NOMO-1 treated with dmso at 0.1 percent for 144 hours (cell line): ENCODE data around the gene PRCD.
A peak's percentile ranks its signal among the peaks of the same experiment; 100 is the strongest.
"Not testable (repeated sequence)": the region's sequence is repeated elsewhere in the genome, so short reads cannot be mapped to it uniquely, and the experiment has no call there.

Experiments
- DNase-seq: peaks from one replicate; lab custom pipeline; 2025; ENCODE audit not compliant: unreplicated experiment; lab: John Stamatoyannopoulos, UW

Gene PRCD

GRCh38 chr17:76551685-76552084, 11.8 kb downstream of the PRCD start:
- no peak for DNase-seq

- no peak for DNase-seq
Observed at GRCh38 chr17:76553178-76553908, 13.5 kb downstream of the PRCD start.

GRCh38 chr17:76554131-76554530, 14.3 kb downstream of the PRCD start:
- DNase-seq = no peak

- DNase-seq = peak; percentile 45
Observed at GRCh38 chr17:76556765-76557367, 17.0 kb downstream of the PRCD start.

- peak; percentile 98 for DNase-seq
Observed at GRCh38 chr17:76557368-76558197, 17.7 kb downstream of the PRCD start.

- no peak for DNase-seq
Observed at GRCh38 chr17:76558198-76559095, 18.6 kb downstream of the PRCD start.

- DNase-seq = not testable (repeated sequence)
Observed at GRCh38 chr17:76559460-76559859, 19.6 kb downstream of the PRCD start.

- DNase-seq = no peak
Observed at GRCh38 chr17:76560036-76560876, 20.4 kb downstream of the PRCD start.

GRCh38 chr17:76560877-76561221, 21.0 kb downstream of the PRCD start:
- DNase-seq = no peak

- no peak for DNase-seq
Observed at GRCh38 chr17:76561332-76561731, 21.5 kb downstream of the PRCD start.

GRCh38 chr17:76561799-76562268, 22.0 kb downstream of the PRCD start:
- DNase-seq = no peak

GRCh38 chr17:76562734-76563148, 22.9 kb downstream of the PRCD start:
- no peak for DNase-seq

GRCh38 chr17:76563359-76563758, 23.5 kb downstream of the PRCD start:
- DNase-seq = not testable (repeated sequence)

- not testable (repeated sequence) for DNase-seq
Observed at GRCh38 chr17:76564991-76565727, 25.3 kb downstream of the PRCD start.

GRCh38 chr17:76565728-76566612, 26.1 kb downstream of the PRCD start:
- no peak for DNase-seq

- DNase-seq = no peak
Observed at GRCh38 chr17:76566613-76566943, 26.7 kb downstream of the PRCD start.

GRCh38 chr17:76566988-76567431, 27.2 kb downstream of the PRCD start:
- DNase-seq = no peak
